GM19463 (cell line): ENCODE measurements around the gene ZNF672.
"Not testable (repeated sequence)": the region's sequence is repeated elsewhere in the genome, so short reads cannot be mapped to it uniquely, and the experiment has no call there.

Experiments
- ATAC-seq: cut with Tn5 transposase; IDR thresholded peaks from one replicate; pipeline ENCODE4 v1.9.1; 2021; ENCODE audit warnings: mild to moderate bottlenecking, moderate library complexity; ENCODE audit not compliant: unreplicated experiment

ZNF672 gene

GRCh38 chr1:248884632-248885295 lies 46.7 kb downstream of the ZNF672 start:
- ATAC-seq = no peak

GRCh38 chr1:248885646-248886045 lies 47.6 kb downstream of the ZNF672 start:
- ATAC-seq = no peak

GRCh38 chr1:248886237-248886895 lies 48.3 kb downstream of the ZNF672 start:
- ATAC-seq = no peak

GRCh38 chr1:248889914-248890243 lies 51.9 kb downstream of the ZNF672 start:
- ATAC-seq = not testable (repeated sequence)

GRCh38 chr1:248890549-248891498 lies 52.8 kb downstream of the ZNF672 start:
- ATAC-seq = no peak

GRCh38 chr1:248891758-248892157 lies 53.7 kb downstream of the ZNF672 start:
- no peak for ATAC-seq

- ATAC-seq = no peak
These were observed 54.6 kb downstream of the ZNF672 start for GRCh38 chr1:248892590-248892989.

- no peak for ATAC-seq
These were observed 56.8 kb downstream of the ZNF672 start for GRCh38 chr1:248894837-248895236.

- ATAC-seq = no peak
These were observed 59.7 kb downstream of the ZNF672 start for GRCh38 chr1:248897412-248898337.
